Activated CD8-positive, alpha-beta memory T cell treated with anti-CD3 and anti-CD28 coated beads for 48 hours (primary cell): ENCODE measurements around the gene MUC5AC.

Experiments used
- DNase-seq, 3 experiments: peaks; one replicate each; pipeline ENCODE4 v3.0.0-alpha.2; 2020; ENCODE audit warnings: low read depth in 2 of 3, low spot score in 2 of 3

Gene MUC5AC

DNA sequence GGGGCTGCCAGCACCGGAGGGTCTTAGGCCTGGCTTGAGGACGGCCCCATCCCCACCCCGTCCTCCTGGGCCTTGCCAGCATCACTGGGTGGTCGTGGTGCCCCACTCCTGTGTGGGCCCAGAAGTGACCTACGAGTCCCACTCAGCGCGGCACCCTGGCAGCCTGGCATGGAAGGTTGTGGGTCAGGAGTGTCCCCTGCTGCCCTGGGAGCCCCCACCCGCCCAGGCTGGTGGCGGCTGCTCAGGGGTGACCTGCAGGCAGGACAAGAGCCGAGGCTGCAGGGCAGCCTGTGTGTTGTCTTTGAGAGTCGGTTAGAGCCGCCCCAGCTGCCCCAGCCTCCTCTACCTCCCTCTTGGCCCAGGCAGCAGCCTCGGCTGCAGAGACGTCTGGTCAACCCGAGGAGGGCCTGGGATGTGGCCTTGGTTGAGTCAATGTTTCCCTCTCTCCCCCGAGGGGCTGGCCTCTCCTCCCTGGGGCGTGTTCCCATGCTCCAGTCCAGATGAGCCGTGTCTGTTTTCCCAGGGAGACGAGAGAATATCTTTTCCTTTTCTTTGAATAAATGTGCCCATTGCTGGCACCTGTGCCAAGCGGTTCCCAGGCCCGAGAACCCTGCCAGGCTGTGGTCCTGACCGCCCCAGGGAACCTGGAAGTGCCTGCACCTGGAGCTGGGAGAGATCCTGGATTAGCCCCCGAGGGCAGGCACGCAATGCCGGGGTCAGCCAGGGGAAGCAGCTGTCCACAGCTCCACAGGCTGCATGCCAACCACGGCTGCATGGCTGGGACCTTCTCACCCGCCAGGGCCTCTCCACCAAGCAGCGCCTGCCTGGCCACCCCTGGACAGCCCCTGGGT is 35.7 kb upstream of the MUC5AC start:
- DNase-seq, result no peak

DNA sequence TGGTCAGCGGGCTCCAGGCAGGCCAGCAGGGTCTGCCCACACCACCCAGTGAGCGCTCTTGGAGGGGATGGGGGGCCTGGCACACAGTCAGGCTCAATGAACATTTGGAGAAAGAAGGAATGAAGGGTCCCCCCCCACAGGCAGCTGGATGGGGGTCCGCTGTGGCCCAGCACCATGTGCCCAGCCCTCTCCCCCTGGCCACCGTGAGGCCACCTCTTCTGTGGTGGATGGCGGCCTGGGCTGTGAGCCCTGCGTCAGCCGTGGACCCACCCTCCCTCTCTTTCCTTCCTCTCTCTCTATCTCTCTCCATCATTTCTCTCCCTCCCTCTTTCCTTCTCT is 35.1 kb upstream of the MUC5AC start:
- no peak for DNase-seq

DNA sequence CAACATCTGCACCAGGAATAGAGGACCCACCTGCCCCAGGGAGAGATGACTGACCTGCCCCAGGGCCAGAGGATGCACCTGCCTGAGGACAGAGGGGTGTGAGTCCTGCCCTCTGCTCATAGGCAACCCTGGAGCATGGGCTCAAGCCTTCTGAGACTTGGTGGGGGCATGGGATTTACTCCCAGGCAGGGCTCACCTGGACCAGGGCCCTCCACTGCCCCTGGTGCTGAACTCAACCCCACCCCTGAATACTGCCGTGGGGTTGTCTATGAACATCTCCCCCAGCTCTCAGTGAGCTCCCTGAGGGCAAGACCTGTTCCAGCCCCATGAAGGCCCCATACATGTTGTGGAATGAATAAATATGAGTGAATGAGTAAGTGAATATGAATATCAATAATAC is 33.8 kb upstream of the MUC5AC start:
- DNase-seq, result no peak

DNA sequence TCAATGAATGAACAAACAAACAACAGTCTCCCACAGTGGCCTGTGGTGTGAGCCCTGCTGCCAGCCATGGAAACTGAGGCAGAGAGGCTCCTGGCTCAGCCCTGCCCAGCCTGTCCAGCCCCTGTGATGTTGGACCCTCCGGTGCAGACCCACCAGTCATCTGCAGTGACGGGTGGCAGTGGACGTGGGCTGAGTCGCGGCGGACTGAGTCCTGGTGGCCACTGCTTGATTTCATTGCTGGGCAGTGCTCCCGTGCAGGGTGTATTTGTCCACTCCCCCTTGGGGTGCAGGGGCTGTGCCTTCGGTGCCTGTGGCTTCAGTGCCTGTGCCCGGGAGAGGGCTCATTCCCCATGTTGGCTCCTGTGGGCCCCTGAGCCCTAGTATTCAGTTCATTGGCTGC is 31.9 kb upstream of the MUC5AC start:
- DNase-seq, result no peak

DNA sequence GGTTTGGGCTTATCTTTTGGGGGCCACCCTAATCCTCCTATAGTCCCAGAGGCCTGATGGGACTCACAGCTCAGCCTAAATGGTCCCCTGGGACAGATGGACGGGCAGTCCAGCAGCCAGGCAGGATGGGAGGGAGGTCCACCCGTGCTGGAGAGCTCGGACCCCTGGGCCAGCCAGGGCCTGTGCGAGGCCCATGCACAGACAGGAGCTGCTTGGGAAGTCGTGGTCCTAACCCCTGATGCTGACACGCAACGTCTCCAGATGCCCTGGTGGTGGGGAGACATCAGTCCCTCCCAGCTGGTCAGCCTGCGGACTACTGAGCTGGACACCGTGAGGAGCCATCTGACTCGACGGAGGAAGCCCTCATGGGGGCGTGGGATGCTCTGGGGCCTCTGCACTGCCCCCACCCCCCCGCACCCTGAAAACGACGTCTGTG is 31.2 kb upstream of the MUC5AC start:
- no peak for DNase-seq

DNA sequence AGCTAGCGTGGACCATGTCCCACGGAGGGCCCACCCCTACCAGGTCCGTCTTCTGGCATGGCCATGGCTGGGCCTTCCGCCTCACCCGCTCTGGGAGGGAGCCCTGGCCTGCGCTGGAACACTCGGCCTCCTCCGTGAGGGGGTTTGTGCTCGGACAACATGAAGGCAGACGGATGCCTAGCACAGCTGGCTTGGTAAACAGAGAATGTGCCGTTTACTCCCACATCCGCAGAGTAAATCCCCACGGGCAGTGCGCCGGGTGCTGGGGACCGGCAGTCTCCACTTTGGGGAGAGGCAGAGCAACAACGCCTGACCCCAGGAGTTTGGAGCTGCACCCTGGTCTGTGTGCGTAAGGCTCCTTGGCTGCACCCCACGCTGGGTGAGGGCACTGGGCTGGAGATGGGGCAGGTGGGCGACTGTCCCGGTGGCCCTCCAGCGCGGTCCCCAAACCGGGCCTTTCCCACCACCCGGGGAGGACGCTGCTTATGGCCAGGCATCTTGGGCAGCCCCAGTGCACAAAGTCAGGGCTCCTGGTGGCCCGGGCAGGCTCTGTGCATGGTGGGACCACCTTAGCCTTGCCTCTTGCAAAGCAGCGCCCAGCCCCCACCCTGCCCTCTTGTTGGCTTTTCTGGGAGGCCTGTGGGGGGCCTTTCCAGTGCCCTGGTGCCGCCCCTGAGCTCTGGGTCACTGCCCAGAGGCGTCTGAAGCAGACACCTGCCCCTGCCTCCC is 30.7 kb upstream of the MUC5AC start:
- no peak for DNase-seq

DNA sequence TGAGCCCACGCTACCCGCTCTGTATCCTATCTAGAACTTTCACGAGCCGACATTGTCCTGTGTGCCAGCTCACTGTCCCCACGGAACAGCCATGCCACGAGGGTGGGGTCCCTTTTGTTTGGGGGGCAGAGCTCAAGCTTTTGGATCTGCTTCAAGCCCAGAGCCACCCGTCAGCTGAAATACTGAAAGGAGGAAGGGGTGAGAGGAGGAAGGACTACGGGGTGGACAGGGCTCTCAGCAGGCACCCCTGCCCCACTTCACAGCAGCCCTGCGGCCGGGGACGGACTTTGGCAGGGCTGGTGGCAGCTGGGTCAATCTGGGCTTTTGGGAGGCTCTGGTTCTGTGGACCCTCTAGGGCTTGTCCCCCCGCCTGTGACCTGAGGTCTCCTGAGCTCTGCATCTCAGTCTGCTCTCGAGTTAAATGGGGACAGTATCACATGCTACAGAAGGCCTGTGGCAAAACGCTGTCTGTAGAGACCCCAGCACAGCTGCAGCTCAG is 30.0 kb upstream of the MUC5AC start:
- DNase-seq, result no peak

DNA sequence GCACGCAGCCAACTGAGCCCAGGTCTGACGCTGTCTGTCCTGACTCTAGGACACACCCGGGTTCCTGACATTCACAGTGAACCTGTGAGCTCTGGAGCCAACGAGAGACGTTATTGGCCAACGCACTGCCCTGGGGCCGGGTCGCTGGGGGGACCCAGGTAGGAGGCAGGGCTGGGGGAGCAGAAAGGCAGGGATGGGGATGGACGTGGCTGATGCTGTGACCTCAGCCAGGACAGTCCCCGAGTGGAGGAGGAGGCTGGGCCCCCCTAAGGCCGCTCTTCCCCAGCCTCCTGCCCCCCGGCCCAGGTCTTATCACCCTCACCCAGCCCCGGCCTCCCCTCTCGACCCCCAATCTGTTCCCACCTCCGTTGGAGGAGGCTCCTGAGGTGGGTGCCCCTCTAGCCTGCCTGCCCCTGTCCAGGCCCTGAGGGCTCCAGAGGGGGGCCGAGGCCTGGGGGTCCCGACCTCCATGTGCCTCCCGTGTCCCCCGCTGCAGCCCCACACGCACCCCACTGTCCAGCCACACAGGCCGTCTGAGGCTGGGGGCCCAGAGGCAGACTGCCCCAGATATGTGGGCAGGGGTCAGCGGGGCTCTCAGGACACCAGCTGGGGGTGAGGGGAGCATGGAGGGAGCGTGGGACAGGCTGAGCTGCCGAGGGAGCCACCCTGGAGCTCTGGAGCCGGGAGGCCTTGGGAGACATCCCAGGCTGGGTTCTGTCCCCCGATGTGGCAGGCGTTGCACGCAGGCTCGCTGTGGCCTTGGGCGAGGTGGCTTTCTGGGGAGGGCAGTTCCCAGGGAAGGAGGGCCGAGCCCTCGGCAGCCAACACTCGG is 29.2 kb upstream of the MUC5AC start:
- DNase-seq, result no peak

DNA sequence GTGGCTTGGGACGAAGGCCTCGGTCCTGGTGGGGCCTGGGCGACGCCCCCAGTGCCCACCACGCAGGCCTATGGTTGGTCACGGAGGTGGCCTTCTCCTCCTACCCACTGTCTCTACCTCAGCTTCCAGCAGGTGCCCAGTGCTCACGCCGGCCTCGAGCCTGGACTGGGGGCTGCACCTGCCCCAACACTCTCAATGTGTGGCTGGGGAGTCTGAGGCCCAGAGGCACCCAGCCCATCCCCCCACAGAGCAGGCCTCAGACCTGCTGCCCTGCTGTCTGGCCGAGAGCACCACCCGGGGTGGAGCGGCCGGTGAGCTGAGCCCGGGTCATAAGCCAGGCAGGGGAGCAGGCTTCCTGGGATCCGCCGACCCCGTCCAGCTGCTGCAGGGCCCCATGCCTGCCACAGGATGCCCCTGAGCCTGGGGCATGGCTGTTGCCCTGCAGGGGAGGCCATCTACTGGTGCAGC is 28.6 kb upstream of the MUC5AC start:
- DNase-seq, result no peak

DNA sequence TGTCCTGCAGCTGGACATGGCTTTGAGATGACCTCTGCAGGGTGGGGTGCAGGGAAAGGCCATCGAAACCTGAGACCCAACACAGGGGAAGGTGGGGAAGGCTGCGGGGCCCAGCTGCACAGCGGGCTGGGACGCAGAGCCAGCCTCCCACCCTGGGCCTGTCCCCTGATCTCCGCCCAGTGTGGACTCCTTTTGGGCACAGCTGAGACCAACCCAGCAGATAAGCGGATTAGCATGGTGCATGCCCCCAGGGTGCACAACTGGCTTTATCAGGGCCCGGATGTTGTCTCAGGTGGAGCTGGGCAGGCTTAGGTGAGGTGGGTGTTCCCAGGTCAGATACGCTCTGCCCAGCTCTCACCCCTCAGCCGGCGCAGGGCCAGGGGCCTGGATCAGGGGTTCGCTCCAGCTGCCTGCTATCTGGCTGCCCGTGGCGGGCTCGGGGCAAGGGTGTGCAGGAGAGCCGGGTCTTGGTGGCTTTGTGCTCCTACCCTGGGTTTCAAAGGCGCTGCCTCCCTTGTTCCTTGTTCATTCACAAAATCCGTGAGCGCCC is 28.1 kb upstream of the MUC5AC start:
- no peak for DNase-seq

DNA sequence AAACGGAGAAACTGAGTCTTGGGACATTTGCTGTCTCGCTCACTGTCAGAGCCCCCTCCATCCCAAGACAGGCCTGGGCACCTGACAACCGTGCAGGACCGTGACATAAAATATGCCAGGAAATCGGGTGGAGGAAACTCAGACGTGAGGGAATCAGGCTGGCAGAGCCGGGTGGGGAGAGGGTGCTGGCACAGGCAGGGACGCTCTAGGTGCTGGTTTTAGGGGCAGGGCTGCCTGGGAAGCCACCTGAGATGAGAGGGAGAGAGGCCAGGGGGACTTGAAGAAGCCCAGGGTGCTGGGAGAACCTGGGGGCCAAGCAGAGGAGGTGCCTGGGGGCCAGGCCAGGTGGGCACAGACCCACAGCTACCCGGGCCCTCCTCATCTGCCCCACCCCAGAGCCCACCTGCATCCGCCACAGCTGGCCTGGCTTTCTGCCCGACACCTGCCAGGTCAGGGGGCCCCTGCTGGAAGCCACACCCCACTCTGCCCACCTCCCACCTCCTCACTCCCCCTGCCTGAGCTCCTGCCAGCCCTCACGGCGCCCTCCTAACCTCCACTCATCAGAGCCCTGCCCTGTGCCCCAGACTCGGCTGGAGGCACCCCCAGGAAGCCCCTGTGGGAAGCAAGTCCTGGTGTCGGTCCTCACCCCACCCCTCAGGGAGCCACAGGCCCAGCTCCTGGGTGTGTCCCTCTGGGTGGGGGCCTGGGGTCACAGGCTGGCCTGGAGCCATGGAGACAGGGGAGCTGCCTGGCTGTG is 27.3 kb upstream of the MUC5AC start:
- no peak for DNase-seq

DNA sequence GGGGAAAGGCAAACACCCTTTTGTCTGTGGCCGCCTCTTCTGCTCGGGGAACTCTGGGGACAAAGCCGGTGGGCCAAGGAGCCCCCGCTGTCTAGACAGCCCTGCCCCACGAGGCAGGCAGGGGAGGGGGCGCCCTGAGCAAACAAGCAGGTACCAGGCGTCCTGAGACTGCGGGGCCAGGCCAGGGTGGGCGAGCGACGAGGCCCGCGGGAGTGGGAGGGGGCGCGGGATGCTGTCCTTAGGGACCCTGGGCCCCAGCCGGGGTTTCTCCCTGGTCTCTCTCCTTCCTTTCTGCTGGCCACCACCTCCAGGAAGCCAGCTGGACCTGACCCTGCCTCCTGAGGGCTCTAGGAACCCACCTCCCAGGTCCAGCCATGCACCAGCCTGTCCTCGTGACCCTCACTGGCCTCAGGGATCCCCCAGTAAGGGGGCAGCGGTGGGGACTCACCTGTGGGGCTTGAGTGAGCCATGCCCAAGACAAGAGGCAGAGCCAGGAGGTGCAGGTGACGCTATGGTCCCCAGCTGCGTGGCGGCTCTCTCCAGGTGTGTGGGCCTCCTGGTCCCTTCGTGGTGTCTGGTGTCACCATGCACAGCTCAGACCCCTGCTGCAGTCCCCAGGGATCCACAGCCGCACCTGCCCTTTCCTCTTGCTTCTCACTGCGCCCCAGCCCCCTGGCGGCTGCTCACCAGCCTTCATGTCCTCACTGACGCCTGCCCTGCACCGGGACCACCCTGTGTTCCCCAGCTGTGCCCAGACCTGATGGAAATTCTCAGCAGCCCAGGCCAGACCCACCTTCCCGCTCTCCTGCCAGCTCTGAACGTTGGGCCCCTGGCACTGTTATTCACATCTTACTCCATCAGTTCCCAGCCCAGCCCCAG is 26.5 kb upstream of the MUC5AC start:
- no peak for DNase-seq

DNA sequence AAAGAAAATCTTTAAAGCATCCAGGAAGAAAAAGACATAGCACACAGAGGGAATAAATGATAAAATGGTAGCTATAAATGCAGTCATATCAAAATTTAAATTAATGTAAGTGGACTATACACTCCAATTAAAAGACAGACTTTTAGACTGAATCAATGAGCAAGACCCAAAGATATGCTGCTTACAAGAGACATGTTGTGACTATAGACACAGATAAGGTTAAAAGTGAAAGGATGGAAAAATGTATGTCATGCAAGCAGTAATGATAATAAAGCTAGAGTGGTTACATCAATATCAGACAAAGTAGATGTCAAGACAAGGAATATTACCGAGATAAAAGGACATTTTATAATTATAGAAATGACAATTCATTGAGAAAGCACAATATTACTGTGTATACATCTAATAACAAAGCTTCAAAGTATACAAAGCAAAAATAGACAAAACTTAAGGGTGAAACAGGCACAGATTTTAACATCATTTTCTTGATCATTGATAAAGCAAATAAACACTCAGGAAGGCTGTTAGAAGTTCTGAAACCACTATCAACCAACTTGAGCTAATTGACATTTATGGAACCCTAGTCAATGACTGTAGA is 22.8 kb upstream of the MUC5AC start:
- DNase-seq, result no peak

DNA sequence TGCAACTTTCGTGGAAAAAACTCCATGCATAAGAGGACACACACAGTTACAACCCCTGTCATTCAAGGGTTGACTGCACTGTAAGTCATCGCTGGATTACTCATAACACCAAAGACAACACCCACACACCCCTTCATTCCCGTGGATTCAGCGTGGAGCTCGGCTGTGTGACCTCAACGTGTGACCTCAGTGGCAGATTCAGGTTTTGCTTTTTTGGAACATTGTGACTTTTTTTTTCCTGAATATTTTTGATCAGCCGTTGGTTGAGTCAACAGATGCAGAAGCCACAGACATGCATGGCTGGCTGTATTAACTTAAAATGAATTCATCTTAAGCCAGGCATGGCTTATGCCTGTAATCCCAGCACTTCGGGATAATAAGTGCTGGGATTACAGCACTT is 19.7 kb upstream of the MUC5AC start:
- no peak for DNase-seq

DNA sequence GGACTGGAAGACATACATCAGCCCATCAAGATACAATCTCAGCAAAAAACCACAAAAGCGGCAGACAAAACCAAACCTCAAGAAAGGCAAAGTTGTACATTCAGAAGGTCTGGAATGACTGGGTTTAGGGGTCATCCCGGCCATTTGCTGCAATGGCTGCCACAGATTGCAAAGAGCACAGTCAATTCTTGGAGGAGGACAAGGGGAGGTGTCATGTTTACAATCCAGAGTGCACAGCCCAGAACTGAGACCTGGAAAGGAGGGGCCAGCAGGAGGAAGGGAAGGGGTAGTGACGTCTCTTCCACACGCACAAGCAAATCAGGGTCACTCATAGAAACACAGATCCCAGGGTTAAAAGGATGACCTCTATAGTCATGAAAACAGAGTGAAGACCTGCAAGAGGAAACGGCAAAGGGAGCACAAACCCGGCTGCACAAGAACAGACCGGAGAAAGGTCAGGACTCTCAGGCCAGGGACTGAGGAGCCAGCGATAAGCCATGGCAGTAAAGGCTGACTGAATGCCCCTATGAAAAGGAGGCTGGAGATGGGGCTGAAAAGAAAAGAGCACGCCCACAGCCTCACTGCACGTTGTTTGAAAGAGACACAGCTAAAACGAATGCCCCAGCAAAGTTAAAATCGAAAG is 18.2 kb upstream of the MUC5AC start:
- DNase-seq, result no peak

DNA sequence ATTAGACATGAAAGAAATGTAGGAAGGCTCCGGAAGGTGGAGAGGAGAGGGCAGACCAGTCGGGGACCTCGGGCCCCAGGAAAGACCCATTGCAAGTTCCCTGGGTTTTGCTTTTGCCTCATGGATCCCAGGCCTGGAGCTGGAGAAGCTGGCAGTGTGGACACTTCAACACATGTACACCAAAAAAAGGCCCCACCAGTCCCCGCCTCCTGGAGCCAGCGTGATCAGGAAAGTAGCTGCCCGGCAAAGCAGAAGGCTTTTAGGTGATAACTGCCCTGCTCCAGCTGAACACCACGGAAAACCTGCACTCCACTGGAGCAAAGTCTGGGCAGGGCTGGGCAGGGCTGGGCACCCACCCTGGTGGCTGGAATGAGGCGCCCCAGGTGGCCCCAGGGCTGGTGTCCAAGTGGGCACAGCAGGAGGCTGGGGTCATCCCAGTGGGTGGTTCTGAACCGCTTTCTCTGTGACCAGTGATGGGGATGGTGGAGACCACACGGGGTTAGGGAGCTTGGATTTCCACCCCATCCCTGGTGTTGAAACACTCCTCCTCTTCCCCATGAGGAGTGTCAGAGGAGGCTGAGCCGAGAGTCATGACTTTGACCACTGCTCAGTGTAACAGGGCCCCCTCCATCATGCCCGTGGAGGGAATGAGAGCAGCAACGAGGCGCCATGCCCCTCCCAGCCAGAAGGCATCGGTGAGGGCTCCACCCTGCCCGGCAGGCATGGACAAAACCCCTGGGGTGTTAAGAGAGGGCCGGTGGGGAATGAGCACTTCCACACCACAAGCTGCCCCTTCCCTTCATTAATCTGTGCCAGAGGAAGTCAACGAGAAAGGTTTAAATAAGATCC is 16.9 kb upstream of the MUC5AC start:
- DNase-seq, result no peak

DNA sequence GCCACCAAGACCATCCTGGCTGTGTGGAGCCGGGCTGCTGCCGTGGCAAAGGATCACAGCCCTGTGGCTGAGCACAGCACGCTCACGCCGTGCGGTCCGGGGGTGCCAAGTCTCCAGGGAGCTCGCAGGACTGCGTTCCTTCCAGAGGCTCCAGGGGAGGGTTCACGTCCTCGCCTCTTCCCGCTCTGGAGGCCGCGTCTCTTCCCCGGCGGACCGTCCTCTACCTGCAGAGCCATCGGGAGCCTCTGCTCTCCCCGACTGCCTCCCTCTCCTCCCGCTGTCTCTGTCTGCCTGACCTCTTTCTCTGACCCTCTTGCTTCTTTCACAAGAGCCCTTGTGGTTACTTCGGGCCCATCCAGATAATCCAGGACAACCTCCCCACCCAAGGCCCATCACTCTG is 11.4 kb upstream of the MUC5AC start:
- no peak for DNase-seq

DNA sequence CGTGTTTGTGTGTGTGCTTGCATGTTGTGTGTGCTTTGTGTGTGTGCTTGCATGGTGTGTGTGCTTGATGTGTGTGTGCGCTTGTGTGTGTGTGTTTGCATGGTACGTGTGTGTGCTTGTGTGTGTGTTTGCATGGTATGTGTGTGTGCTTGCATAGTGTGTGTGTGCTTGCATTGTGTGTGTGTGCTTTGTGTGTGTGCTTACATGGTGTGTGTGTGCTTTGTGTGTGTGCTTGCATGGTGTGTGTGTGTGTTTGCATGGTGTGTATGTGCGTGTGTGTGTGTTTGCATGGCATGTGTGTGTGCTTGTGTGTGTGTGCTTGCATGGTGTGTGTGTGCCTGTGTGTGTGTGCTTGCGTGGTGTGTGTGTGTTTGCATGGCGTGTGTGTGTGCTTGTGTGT is 10.0 kb upstream of the MUC5AC start:
- DNase-seq, result no peak
